ENCODE measurements around the gene DIAPH2. TPM values are rescaled to one million over a fixed set of nuclear protein-coding genes. Genes with fewer than 3 reads are reported as not detected.
A peak's percentile ranks its signal among the peaks of the same experiment; 100 is the strongest.
"Not testable (repeated sequence)": the region's sequence is repeated elsewhere in the genome, so short reads cannot be mapped to it uniquely, and the experiment has no call there.

DIAPH2 gene
- total RNA-seq, 1 experiment from 2014 or later = 8.4 TPM

GRCh38 chrX:97380200-97380599, 695.6 kb downstream of the DIAPH2 start:
- DNase-seq (ENCODE audit: low read depth) = no peak

DNA sequence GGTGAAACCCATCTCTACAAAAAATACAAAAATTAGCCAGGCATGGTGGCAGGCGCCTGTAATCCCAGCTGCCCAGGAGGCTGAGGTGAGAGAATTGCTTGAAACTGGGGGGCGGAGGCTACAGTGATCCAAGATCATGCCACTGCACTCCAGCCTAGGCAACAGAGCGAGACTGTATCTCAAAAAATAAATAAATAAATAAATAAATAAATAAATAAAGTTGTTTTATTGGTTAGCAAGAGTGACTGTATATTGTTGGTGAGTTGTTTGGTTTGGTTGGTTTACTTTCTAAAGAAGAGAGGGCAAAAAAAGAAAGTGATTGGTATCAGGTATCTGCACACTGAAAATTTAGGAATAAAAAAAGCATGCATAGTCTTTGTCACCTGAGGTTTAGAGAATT, 700.0 kb downstream of the DIAPH2 start:
- DNase-seq (ENCODE audit: low read depth) = no peak

DNA sequence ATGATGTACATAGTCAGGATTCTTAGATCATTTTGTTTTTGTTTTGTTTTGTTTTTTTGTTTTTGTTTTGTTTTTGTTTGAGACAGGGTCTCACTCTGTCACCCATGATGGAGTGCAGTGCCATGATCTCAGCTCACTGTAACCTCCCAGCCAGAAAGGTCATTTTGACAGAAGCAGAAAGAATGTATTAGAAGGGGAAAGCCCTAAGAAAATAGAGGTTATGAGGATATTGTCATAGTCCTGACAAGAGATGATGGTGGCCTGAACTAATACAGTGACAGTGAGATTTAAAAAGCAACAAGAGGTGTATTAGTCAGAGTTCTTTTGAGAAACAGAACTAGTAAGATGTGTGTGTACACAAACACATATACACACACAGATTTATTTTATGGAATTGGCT, 702.4 kb downstream of the DIAPH2 start:
- DNase-seq (ENCODE audit: low read depth) = no peak

DNA sequence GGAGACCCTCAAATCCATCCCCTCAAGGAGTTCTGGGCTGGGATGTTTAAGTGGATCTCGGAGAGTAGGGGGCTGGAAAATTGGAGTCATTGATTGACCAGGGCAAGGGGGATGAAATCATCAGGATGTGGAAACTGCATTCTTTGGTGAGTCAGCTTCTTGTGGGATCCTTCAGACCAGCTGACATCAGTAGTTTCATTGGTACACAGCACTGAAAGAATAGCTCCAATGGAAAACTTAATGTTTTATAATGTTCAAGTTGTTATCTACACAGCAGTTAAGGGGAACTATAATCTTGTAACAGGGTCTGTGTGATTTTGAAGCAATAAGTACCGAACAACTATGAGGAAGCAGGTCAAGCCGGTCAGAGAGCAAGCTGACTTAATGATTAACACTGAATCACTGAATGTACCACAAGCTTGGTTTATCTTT, 705.1 kb downstream of the DIAPH2 start:
- DNase-seq (ENCODE audit: low read depth) = peak; percentile 64

- DNase-seq (ENCODE audit: low read depth) = peak; percentile 40
Measured at GRCh38 chrX:97397371-97397770, 712.7 kb downstream of the DIAPH2 start.

DNA sequence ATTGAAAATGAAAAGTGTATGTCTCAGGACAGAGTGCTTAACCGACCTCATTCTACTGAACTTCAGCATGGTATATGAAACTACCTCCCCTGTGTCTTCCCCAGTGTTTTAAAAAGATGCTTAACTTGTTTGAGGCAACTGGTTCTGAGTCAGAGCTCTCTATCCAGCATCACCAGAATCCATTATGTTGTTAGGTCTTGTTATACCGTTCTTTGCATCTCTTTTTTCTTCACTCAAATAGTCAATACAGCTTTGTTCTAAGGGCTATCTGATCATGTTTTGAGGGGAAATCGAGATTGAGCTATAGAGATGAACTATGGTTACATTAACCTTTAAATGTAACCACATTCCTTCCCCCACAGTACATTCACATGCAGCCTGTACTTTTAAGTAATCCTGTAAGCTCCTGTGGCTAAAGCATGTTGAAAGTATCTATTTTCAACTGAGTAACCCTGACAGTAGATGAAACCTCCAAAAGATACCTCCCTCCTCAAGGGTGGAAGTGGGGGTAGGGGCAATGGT, 713.4 kb downstream of the DIAPH2 start:
- DNase-seq (ENCODE audit: low read depth) = peak; percentile 1

DNA sequence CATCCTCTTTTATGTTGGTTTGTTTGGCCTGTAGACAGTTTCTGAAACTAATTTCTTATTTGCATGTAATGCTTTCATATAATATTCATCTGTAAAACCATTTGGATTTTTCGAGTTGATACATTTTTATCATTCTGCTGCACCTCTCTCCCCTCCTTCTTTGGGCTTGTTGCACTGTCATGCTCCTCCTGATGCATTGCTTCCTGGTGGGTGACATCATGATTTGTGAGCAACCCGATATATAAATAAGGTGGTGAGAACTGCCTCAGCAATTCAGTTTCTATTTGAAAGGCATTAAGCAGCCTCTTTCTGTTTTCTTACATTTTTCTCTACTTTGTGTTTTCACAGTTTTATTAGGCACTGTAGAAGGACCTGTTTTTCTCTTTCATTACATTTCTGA, 714.8 kb downstream of the DIAPH2 start:
- DNase-seq (ENCODE audit: low read depth) = peak; percentile 43

DNA sequence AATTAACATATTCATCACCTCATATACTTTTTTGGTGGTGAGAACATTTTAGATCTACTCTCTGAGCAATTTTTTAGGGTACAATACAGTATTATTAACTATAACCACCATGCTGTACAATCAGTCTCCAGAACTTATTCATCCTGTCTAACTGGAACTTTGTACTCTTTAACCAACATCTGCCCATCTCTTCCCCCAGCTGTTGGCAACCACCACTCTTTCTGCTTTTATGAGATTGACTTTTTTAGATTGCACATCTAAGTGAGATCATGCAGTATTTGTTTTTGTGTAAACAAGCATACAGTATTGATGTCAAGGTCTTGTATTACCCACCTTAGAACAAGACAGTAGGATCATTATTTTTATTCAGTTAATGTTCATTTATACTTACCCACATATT, 715.9 kb downstream of the DIAPH2 start:
- DNase-seq (ENCODE audit: low read depth) = peak; percentile 2

DNA sequence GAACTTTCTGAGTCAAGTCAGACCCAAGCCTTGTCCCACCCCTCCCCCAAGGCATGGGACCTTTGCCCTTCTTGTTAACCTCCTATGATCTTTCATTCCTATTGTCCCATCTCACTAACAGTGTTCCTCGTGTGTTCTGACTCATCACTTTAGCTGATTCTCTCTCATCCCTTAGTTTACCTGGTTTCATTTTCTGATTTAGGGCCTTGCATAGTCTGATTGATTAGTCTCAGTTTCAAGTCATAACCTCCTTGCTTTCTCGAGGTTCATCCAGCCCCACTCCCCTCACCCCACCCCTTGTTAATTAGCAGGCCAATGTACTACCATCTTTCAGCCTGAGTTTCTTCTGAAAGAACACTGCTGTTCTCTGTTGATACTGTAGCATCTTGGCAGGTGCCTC, 716.5 kb downstream of the DIAPH2 start:
- DNase-seq (ENCODE audit: low read depth) = peak; percentile 13

DNA sequence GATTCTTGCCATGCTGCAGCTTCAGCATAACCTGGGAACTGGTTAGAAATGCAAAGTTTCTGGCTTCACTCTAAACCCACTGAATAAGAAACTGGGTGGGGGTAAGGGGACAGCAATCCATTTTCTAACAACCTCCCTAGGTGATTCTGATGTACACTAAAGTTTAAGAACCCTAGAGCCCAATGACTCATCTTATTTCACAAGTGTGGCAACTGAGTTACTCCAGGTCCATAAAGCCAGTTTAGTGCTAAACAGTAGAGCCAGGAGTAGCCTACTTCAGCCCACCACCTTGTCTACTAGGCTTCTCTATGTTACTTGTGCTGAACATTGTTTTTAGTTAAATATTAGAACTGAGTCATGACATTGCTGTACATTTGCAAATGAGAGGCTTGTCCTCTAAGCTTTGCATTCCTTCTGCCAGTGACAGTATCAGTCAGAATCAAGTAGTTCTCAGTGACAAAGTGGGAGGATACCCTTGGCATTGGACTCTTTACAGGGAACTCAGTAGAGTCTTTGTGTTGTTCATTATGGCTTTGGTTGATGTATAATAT, 717.0 kb downstream of the DIAPH2 start:
- no peak for DNase-seq (ENCODE audit: low read depth)

DNA sequence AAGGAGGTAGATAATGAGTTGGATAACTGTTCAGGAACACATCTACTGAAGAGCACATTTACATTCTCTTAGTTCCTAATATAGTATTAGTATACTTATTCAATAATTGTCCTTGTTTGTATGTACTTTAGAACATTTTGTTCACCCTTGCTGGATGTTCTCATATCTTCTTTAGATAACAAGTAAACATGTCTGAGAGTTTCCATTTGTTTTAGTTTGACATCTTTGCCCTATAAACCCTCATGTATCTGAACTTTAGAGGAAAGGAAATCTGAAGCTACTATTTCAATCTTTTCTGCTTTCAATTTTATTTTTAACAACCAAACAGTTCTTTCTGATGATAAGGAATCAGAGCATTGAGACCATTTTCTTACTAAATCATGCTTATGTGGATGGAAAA, 717.7 kb downstream of the DIAPH2 start:
- no peak for DNase-seq (ENCODE audit: low read depth)

- no peak for DNase-seq (ENCODE audit: low read depth)
Measured at GRCh38 chrX:97402903-97403302, 718.3 kb downstream of the DIAPH2 start.

GRCh38 chrX:97405031-97405660, 720.5 kb downstream of the DIAPH2 start:
- DNase-seq (ENCODE audit: low read depth) = no peak

- DNase-seq (ENCODE audit: low read depth) = not testable (repeated sequence)
Measured at GRCh38 chrX:97409632-97410415, 725.2 kb downstream of the DIAPH2 start.

- peak; percentile 61 for DNase-seq (ENCODE audit: low read depth)
Measured at GRCh38 chrX:97416461-97416860, 731.8 kb downstream of the DIAPH2 start.

- DNase-seq (ENCODE audit: low read depth) = no peak
Measured at GRCh38 chrX:97429101-97429500, 744.5 kb downstream of the DIAPH2 start.

DNA sequence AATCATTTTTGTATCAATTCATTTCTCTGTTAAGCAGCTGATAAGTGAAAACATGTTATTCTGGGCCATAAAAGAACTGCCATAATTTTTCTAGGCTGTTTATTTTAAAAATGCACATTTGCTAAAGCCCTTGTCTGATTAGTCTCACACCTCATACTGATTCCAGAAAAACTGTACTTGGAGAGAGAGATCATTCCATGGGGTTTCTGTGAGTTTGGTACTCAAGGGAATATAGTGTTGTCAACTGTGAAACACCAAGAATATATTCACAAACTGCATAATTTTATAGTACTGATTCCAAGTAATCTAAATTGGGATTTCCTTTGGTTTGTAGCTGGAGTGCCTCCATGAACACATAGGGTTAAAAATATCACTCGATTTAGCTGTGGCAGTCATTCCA, 746.6 kb downstream of the DIAPH2 start:
- DNase-seq (ENCODE audit: low read depth) = no peak

- peak; percentile 0 for DNase-seq (ENCODE audit: low read depth)
Measured at GRCh38 chrX:97446298-97446882, 761.7 kb downstream of the DIAPH2 start.

DNA sequence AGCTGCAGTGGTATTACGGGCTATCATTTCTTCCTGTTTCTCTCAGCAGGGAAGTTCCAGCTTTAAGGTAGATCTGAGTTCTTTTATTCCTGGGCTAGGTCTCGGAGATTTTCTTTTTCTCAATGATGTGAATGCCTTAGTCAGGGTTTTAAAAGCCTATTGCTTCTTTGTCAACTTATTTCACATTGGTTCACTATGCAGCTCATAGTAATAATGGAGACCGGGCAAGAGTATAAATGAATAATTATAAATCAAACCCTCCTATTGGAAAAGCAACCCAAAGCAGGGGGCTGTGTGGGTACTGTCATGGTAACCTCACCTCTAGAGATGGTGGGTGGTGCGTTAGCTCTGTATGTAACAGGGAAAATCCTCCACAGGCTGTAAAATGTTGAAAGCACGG, 762.7 kb downstream of the DIAPH2 start:
- DNase-seq (ENCODE audit: low read depth) = no peak

GRCh38 chrX:97452283-97452682, 767.6 kb downstream of the DIAPH2 start:
- no peak for DNase-seq (ENCODE audit: low read depth)

GRCh38 chrX:97461763-97462162, 777.1 kb downstream of the DIAPH2 start:
- no peak for DNase-seq (ENCODE audit: low read depth)

DNA sequence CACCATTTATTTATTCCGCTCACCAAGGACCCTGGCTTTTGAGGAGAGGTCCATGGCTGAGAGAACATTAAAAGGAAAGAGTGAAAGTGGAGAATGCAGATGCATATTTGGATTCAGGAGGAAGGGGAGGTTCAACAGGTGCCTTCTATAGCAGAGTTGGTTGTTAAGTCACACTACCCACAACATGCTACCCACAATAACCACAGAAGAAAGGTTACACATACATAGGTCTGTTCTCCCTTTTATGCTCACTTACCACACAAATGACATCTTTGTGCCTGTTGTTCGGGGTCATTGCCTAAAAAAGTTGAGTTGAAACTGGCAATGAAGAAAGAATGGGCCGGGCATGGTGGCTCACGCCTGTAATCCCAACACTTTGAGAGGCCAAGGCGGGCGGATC, 786.4 kb downstream of the DIAPH2 start:
- no peak for DNase-seq (ENCODE audit: low read depth)

- DNase-seq (ENCODE audit: low read depth) = no peak
Measured at GRCh38 chrX:97474933-97475332, 790.3 kb downstream of the DIAPH2 start.
